Prostate gland (tissue), 2 donors: ENCODE results near the gene NAV2. TPM values are rescaled to one million over a fixed set of nuclear protein-coding genes. Genes with fewer than 3 reads are reported as not detected.

Source experiments
- DNase-seq: peaks from one replicate; pipeline ENCODE4 v3.0.0-alpha.2; 2019; ENCODE audit warnings: low spot score
- H3K27ac ChIP-seq, 2 donors: fragments of 200-600 bp; sonication (generic); 2 replicates each; pipeline ENCODE4 v1.5.1; 2017 to 2019
- H3K27me3 ChIP-seq: fragments of 200-600 bp; sonication (generic); replicated peaks from 2 replicates; pipeline ENCODE4 v1.5.1; 2019; ENCODE audit not compliant: insufficient read depth
- H3K36me3 ChIP-seq, 2 donors: fragments of 200-600 bp; sonication (generic); 1 replicate in 1 of 2; 2 replicates in 1 of 2; pipeline versions ENCODE4 v1.5.1 to v1.8.1; 2017 to 2019
- H3K4me1 ChIP-seq: fragments of 200-600 bp; sonication (generic); replicated peaks from 2 replicates; pipeline ENCODE4 v1.5.1; 2019
- H3K4me3 ChIP-seq, 2 donors: fragments of 200-600 bp; sonication (generic); 2 replicates each; pipeline ENCODE4 v1.5.1; 2017 to 2019
- H3K9me3 ChIP-seq: fragments of 200-600 bp; sonication (generic); 2 replicates; pipeline ENCODE4 v1.5.1; 2017
- POLR2A ChIP-seq: fragments of 450-650 bp; IDR thresholded peaks from one replicate; pipeline ENCODE4 v1.6.1; 2016; ENCODE audit warnings: antibody characterized with exemption, mild to moderate bottlenecking
- POLR2AphosphoS5 ChIP-seq: sonication (generic); formaldehyde crosslinking; IDR thresholded peaks from one replicate; pipeline ENCODE4 v1.6.1; 2017; ENCODE audit warnings: antibody characterized with exemption
- WGBS: methylation state at CpG from one replicate; pipeline ENCODE4 v1.1.5; 2018; 5-methylcytosine and 5-hydroxymethylcytosine counted together
- intact Hi-C: fragments of 100-400 bp; cut with DNase I; formaldehyde crosslinking; loops from one replicate; pipeline ENCODE4 v1.14.2; 2022
- total RNA-seq, 2 donors: library from RNA; depleted of rRNA; stranded (reverse); fragments of >200 nt; gene quantifications; one replicate each; pipeline ENCODE4 v1.1.0, GENCODE V29; 2016
- TF ChIP-seq, protein P1 (sequence below), 4 experiments: fragments of 200-600 bp in 2 of 4; fragments of 450-650 bp in 2 of 4; sonication (generic) in 2 of 4; IDR thresholded peaks; 1 replicate in 3 of 4; 2 replicates in 1 of 4; pipeline ENCODE4 v1.5.1; 2016 to 2019; ENCODE audit warnings: antibody characterized with exemption in 4 of 4, mild to moderate bottlenecking in 2 of 4, moderate library complexity in 2 of 4

NAV2 gene
- total RNA-seq, 2 donors from 2014 or later: 17.1 to 26.6 TPM

DNA sequence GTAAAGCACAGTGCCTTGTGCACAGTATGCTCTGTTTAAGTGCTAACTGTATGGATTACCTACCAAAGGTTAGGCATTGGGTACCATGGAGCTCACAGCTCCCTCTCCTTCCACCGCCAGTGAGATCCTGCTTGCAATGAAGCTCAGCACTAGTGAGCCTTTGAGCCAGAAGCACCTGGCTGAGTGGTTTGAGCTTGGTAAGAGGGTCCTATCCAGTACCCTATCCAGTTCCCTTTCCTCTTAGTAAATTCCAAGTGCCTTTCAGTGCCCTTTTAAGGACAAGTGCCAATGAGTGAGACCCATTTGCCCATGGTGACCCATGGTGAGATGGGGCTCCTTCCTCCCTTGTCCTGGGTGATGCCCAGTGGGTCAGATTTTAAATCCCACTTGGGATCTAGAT lies 43.1 kb upstream of the NAV2 start:
- intact Hi-C loops: no loop called here
- Histone ChIP-seq H3K36me3 (no peaks in the 10 kb centered on the region), H3K27me3 (no peaks in the 10 kb centered on the region), H3K4me3 (no peak overlapping the region), H3K9me3 (no peaks in the 10 kb centered on the region), H3K4me1 (no peaks in the 10 kb centered on the region), H3K27ac (no peak overlapping the region)
- 100% methylated on average over 1 of the region's 1 CpG for WGBS
- DNase-seq: no peak
- TF ChIP-seq POLR2AphosphoS5: no peak

DNA sequence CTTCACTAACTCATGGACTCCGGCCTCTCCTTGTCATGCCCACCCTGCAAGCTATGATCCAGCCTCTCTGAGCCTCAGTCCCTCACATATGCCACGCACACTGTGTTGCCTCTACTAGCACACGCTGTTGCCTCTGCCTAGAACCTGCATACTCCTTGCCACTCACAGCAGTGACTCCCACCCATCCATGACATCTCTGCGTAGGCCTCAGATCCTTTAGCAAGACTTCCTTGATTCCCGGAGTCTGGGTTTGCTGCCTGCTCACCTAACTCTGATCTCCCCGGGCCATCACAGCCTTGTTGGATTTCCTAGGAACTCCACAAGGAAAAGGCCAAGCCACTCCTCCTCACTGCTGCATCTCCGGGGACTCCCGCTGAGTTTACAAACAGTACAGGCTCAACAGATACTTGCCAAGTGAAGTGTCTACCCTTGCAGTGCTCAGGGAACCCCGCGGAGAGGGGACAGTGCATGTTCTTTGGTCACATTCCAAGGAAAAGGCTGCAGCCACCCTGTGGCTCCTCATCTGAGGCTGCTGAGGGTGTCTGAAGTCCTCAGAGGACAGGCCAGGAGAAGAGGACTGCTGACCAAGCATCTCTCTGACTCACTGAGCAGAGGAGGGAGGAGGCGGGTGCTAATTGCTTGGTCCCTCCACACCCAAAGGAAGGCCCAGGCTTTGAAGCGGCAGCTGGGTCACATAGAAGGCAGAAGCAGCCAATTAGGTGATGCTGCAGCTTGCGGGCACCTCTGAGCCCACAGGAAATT lies 42.4 kb upstream of the NAV2 start:
- Histone ChIP-seq H3K27ac (no peak overlapping the region), H3K4me3 (no peak overlapping the region), H3K9me3 (no peaks in the 10 kb centered on the region), H3K27me3 (no peaks in the 10 kb centered on the region), H3K4me1 (no peaks in the 10 kb centered on the region), H3K36me3 (no peaks in the 10 kb centered on the region)
- 79% methylated on average over 13 of the region's 13 CpGs for WGBS
- TF ChIP-seq, protein P1, sequence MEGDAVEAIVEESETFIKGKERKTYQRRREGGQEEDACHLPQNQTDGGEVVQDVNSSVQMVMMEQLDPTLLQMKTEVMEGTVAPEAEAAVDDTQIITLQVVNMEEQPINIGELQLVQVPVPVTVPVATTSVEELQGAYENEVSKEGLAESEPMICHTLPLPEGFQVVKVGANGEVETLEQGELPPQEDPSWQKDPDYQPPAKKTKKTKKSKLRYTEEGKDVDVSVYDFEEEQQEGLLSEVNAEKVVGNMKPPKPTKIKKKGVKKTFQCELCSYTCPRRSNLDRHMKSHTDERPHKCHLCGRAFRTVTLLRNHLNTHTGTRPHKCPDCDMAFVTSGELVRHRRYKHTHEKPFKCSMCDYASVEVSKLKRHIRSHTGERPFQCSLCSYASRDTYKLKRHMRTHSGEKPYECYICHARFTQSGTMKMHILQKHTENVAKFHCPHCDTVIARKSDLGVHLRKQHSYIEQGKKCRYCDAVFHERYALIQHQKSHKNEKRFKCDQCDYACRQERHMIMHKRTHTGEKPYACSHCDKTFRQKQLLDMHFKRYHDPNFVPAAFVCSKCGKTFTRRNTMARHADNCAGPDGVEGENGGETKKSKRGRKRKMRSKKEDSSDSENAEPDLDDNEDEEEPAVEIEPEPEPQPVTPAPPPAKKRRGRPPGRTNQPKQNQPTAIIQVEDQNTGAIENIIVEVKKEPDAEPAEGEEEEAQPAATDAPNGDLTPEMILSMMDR (IDR thresholded peaks at IDR 0.05): no peak
- no peak for TF ChIP-seq POLR2A
- TF ChIP-seq POLR2AphosphoS5: no peak
- DNase-seq: no peak
- intact Hi-C loops: loop anchor here (5.0 kb wide), 2 partner anchors 33 to 42 kb away; partner anchors contain the start of gene NAV2

DNA sequence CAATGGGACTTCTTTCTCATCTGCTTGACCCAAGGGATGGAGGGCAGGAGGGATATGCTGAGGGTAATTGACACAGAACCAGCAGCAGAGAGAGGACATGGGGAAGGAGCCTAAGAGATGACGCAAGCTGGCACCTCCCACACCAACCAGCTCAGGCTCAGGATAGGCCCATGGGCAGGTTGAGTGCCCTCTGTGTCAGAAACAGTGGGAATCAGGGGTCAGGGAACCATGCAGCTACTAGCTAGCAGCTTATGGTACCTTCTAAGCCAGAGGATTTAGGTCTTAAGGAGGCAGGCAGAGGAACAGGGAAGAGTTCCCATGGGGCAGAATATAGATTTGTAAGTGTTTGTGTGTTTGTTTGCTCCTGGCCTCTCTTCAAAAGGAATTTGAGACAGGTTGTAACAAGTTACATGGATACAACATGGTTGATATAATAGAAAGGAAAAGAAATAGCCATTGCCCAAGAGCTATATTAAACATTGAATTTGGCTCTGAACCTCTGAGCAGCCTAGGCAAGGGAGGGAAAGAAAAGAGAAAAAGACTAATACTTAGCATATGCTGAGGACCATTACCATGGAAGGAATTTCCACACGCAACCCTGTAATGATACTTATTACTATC lies 39.9 kb upstream of the NAV2 start:
- 52% methylated on average over 2 of the region's 2 CpGs for WGBS
- peak; percentile 56 for DNase-seq
- H3K36me3 ChIP-seq: no peaks in the 10 kb centered on the region
- H3K27ac ChIP-seq: peak overlapping the region; percentile 69 to 83
- TF ChIP-seq POLR2A (no peak), POLR2AphosphoS5 (peak; percentile 76)
- H3K27me3 ChIP-seq: no peaks in the 10 kb centered on the region
- no peak overlapping the region for H3K4me3 ChIP-seq
- H3K4me1 ChIP-seq: no peaks in the 10 kb centered on the region
- H3K9me3 ChIP-seq: no peaks in the 10 kb centered on the region
- intact Hi-C loops: loop anchor here (5.0 kb wide), 2 partner anchors 35 to 40 kb away; partner anchors contain the start of gene NAV2

DNA sequence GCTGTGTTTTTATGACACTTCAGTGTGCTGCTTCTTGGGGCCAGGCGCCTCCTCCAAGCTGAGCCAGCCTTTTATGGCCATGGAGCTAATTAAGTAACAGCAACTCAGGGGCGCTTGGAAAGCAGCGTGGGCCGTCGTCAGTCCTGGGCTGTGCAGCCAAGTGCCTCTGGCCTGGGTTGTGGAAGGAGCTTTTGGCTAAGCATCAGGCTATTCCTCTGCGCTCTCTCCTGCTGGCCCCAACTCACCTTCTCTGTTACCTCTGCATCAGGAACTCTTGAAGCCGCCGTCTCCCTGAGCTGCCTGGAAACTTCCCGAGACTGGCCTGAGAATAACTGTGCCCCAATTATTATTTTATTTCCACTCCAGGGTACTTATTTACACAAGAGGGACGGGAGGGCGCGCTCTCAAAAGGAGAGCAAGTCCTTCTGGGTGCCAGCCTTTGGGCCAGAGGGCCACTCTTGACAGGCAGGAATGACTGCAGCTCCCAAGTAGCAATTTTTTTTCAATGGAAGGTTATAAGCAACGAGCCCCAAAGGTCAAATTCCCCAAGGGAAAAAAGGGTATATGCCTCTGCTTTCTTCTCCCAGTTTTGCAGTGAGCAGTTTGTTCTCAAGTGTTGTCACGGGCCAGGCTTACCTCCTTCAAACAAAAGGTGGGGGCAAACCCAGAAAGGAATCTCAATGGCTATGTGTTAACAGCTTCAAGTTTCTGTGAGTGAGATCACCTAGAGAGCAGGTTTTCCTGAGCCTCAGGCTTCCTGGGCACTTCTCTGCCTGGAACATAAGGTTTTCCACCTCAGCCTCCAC lies 38.5 kb upstream of the NAV2 start:
- no peaks in the 10 kb centered on the region for H3K4me1 ChIP-seq
- peak; percentile 76 for DNase-seq

DNA sequence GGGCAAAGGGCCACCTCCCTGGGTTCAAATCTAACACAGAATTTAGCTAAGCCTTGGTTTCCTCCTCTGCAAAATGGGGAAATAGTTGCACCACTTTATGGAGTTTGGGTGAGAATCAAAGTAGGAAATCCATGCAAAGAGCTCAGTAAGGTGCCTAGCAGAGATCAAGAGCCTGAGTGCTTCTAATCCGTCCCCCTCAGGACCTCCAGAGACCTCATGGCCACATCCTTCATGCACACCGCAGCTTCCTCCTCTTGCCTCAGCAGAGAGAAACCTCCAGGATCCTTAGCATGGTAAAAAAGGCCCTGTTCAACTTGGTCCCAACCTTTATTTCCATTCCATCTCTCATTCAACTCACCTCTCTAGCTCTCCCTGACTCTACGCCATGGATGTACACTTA lies 37.8 kb upstream of the NAV2 start:
- peak overlapping the region; percentile 69 to 83 for H3K27ac ChIP-seq
- no peaks in the 10 kb centered on the region for H3K36me3 ChIP-seq
- no peak for DNase-seq
- TF ChIP-seq POLR2A (no peak), POLR2AphosphoS5 (no peak)
- TF ChIP-seq, protein P1 (IDR thresholded peaks at IDR 0.05): no peak
- no peaks in the 10 kb centered on the region for H3K9me3 ChIP-seq
- intact Hi-C loops: loop anchor here (5.0 kb wide), 2 partner anchors 37 to 38 kb away; partner anchors contain the start of gene NAV2
- no peaks in the 10 kb centered on the region for H3K27me3 ChIP-seq
- 81% methylated on average over 3 of the region's 3 CpGs for WGBS
- H3K4me3 ChIP-seq: no peak overlapping the region
- H3K4me1 ChIP-seq: no peaks in the 10 kb centered on the region

More for the DNA sequence above, 38.5 kb upstream of the NAV2 start:
- Histone ChIP-seq H3K36me3 (no peaks in the 10 kb centered on the region), H3K27ac (peak overlapping the region; percentile 69 to 83), H3K4me3 (no peak overlapping the region), H3K27me3 (no peaks in the 10 kb centered on the region), H3K9me3 (no peaks in the 10 kb centered on the region)
- TF ChIP-seq, protein P1 (IDR thresholded peaks at IDR 0.05): no peak
- TF ChIP-seq POLR2AphosphoS5: peak; percentile 72
- intact Hi-C loops: loop anchor here (5.0 kb wide), 2 partner anchors 37 to 38 kb away; partner anchors contain the start of gene NAV2
- 20% methylated on average over 14 of the region's 14 CpGs for WGBS
